PC-3 (cell line): ENCODE data around the gene FAM217A. TPM values are rescaled to one million over a fixed set of nuclear protein-coding genes. Genes with fewer than 3 reads are reported as not detected.

Experiments used
- ATAC-seq: fragments of 200-7000 bp; cut with Tn5 transposase; 2 replicates; pipeline ENCODE4 v1.9.1; 2020; ENCODE audit warnings: mild to moderate bottlenecking, moderate library complexity
- BruUV-seq: library from RNA; stranded (reverse); fragments of 400-500 nt; replicated peaks from 2 replicates; lab custom pipeline; 2021; lab: Mats Ljungman, UMichigan
- CTCF ChIA-PET: fragments of 300-600 bp; sonication (Branson Sonifier 250); formaldehyde crosslinking; loops from one replicate; lab custom pipeline; 2022; ENCODE audit warnings: antibody characterized with exemption; lab: Charles Lee
- POLR2A ChIA-PET: fragments of 300-600 bp; sonication (Branson Sonifier 250); formaldehyde crosslinking; loops from one replicate; lab custom pipeline; 2022; ENCODE audit warnings: antibody characterized with exemption; ENCODE audit not compliant: unreplicated experiment; lab: Charles Lee
- DNase-seq: peaks from one replicate; pipeline ENCODE4 v3.0.0-alpha.2; 2015
- H2AFZ ChIP-seq: fragments of 300-600 bp; sonication (generic); 2 replicates; pipeline ENCODE4 v1.6.0; 2016; ENCODE audit warnings: antibody characterized with exemption, low read length
- H3F3A ChIP-seq: fragments of 300-600 bp; sonication (generic); one replicate; pipeline ENCODE4 v1.6.0; 2017; ENCODE audit warnings: antibody characterized with exemption, low read length, control low read depth, mild to moderate bottlenecking; ENCODE audit not compliant: unreplicated experiment
- H3K27ac ChIP-seq: fragments of 300-600 bp; sonication (generic); 2 replicates; pipeline ENCODE4 v1.5.1; 2016; ENCODE audit warnings: mild to moderate bottlenecking, low read length
- H3K27me3 ChIP-seq: fragments of 300-600 bp; sonication (generic); 2 replicates; pipeline ENCODE4 v1.6.1; 2016; ENCODE audit warnings: low read length, mixed read lengths
- H3K36me3 ChIP-seq: fragments of 300-600 bp; sonication (generic); 2 replicates; pipeline ENCODE4 v1.6.1; 2016; ENCODE audit warnings: low read depth, mixed run types, low read length, mixed read lengths
- H3K4me1 ChIP-seq: fragments of 300-600 bp; sonication (generic); 2 replicates; pipeline ENCODE4 v1.5.1; 2016; ENCODE audit warnings: low read length; ENCODE audit not compliant: insufficient read depth
- H3K4me2 ChIP-seq: fragments of 300-600 bp; sonication (generic); 2 replicates; pipeline ENCODE4 v1.6.0; 2016; ENCODE audit warnings: low read length
- H3K4me3 ChIP-seq: fragments of 300-600 bp; sonication (generic); 2 replicates; pipeline ENCODE4 v1.5.1; 2016; ENCODE audit warnings: mild to moderate bottlenecking, low read length, mixed read lengths
- H3K79me2 ChIP-seq: fragments of 300-600 bp; sonication (generic); 2 replicates; pipeline ENCODE4 v1.6.1; 2017; ENCODE audit warnings: low read length, mixed read lengths
- H3K9ac ChIP-seq: fragments of 300-600 bp; sonication (generic); 2 replicates; pipeline ENCODE4 v1.6.0; 2016; ENCODE audit warnings: mild to moderate bottlenecking, low read length
- H3K9me2 ChIP-seq: fragments of 300-600 bp; sonication (generic); replicated peaks from 2 replicates; pipeline ENCODE4 v1.6.1; 2016; ENCODE audit warnings: mixed run types, low read length, mixed read lengths
- H3K9me3 ChIP-seq: fragments of 300-600 bp; sonication (generic); 2 replicates; pipeline ENCODE4 v1.6.1; 2016; ENCODE audit warnings: low read length, mixed read lengths
- H4K20me1 ChIP-seq: fragments of 300-600 bp; sonication (generic); 2 replicates; pipeline ENCODE4 v1.6.1; 2016; ENCODE audit warnings: low read length, mixed read lengths
- EZH2 ChIP-seq: fragments of 300-600 bp; sonication (generic); IDR thresholded peaks from one replicate; pipeline ENCODE4 v1.6.1; 2017; ENCODE audit warnings: antibody characterized with exemption, mild to moderate bottlenecking, low read length; ENCODE audit not compliant: unreplicated experiment
- EZH2phosphoT487 ChIP-seq: fragments of 300-600 bp; sonication (generic); IDR thresholded peaks from 2 replicates; pipeline ENCODE4 v1.6.1; 2018; ENCODE audit warnings: mild to moderate bottlenecking, antibody characterized with exemption, low read length, borderline replicate concordance
- intact Hi-C: fragments of 100-400 bp; cut with micrococcal nuclease; formaldehyde crosslinking; loops from 2 replicates; pipeline ENCODE4 v1.9.0; 2023
- total RNA-seq: library from RNA; depleted of rRNA; stranded (reverse); fragments of >200 nt; gene quantifications from 2 replicates; pipeline ENCODE4 v1.2.3, GENCODE V29; 2014
- TF ChIP-seq, protein P1 (sequence below): fragments of 300-600 bp; sonication (generic); conservative IDR thresholded peaks from 2 replicates; pipeline ENCODE4 v1.5.1; 2017; ENCODE audit warnings: antibody characterized with exemption, low read depth, mild to moderate bottlenecking, low read length

Gene FAM217A
- total RNA-seq, 1 experiment from 2014 or later: not detected

DNA sequence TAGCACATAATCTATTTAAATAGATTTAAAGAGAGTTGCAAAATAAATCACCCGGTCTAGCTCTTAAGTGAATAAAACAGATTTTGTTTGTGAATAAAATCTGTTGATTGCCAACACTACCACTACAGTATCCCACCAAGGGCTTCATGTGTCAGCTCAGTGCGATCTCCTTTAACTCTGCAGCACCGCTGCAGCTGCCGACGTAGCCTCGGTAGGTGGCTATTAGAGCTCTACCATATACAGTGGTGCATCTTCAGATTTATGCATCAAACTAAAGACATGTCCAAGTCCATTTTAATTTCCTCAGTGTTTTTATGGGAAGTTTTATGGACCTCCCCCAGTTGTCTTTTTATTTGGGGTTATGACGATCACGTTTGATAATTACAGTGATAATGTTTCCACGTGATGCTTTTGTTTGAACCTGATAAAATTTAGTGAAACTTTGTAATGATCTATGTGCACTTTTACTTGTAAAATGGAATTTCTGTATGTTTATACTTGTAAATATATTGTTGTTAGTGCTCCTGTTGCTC lies 29.7 kb upstream of the FAM217A start:
- Histone ChIP-seq H3F3A (no peaks in the 10 kb centered on the region), H3K27me3 (no peaks in the 10 kb centered on the region), H3K9ac (no peak overlapping the region), H3K4me1 (peaks cover 27% of the 10 kb centered on the region), H3K79me2 (no peaks in the 10 kb centered on the region), H4K20me1 (no peaks in the 10 kb centered on the region), H3K4me3 (no peak overlapping the region), H3K9me3 (peaks cover 3% of the 10 kb centered on the region; the same call in 1 of the 2 replicates), H2AFZ (peak overlapping the region; percentile 25; the same call in 1 of the 2 replicates), H3K9me2 (no peaks in the 10 kb centered on the region), H3K27ac (no peak overlapping the region), H3K4me2 (peak overlapping the region; percentile 14; the same call in 1 of the 2 replicates), H3K36me3 (no peaks in the 10 kb centered on the region)
- no TSS peak for BruUV-seq
- ATAC-seq (no peak), DNase-seq (no peak)
- CTCF ChIA-PET: no interaction called here
- intact Hi-C loops: no loop called here
- POLR2A ChIA-PET: no interaction called here
- TF ChIP-seq, protein P1, sequence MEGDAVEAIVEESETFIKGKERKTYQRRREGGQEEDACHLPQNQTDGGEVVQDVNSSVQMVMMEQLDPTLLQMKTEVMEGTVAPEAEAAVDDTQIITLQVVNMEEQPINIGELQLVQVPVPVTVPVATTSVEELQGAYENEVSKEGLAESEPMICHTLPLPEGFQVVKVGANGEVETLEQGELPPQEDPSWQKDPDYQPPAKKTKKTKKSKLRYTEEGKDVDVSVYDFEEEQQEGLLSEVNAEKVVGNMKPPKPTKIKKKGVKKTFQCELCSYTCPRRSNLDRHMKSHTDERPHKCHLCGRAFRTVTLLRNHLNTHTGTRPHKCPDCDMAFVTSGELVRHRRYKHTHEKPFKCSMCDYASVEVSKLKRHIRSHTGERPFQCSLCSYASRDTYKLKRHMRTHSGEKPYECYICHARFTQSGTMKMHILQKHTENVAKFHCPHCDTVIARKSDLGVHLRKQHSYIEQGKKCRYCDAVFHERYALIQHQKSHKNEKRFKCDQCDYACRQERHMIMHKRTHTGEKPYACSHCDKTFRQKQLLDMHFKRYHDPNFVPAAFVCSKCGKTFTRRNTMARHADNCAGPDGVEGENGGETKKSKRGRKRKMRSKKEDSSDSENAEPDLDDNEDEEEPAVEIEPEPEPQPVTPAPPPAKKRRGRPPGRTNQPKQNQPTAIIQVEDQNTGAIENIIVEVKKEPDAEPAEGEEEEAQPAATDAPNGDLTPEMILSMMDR: no peak
- no peak for TF ChIP-seq EZH2phosphoT487
- TF ChIP-seq EZH2: no peak

DNA sequence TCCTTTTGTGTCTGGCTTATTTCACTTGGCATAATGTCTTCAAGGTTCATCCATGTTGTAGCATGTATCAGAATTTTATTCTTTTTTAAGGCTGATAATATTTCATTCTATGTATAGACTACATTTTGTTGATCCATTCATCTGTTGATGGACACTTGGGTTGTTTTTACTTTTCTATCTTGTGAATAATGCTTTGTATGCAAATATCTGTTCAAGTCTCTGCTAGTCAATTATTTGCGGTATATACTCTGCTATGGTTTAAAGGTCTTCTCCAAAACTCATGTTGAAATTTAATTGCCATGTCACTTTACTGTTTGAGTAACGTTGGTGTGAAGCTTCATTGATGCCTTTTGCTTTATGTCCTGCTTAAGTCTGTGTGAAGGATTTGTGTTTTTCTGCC lies 28.9 kb upstream of the FAM217A start:
- ChIA-PET POLR2A (no interaction called here), CTCF (no interaction called here)
- no peak overlapping the region for H2AFZ ChIP-seq
- no TSS peak for BruUV-seq
- DNase-seq: no peak
- no peaks in the 10 kb centered on the region for H3F3A ChIP-seq
- peaks cover 27% of the 10 kb centered on the region for H3K4me1 ChIP-seq
- no peaks in the 10 kb centered on the region for H3K9me2 ChIP-seq
- ATAC-seq: no peak
- intact Hi-C loops: no loop called here
- H3K27me3 ChIP-seq: no peaks in the 10 kb centered on the region
- no peaks in the 10 kb centered on the region for H3K36me3 ChIP-seq
- H3K79me2 ChIP-seq: no peaks in the 10 kb centered on the region
- no peaks in the 10 kb centered on the region for H4K20me1 ChIP-seq
- peaks cover 3% of the 10 kb centered on the region; the same call in 1 of the 2 replicates for H3K9me3 ChIP-seq
- no peak overlapping the region for H3K9ac ChIP-seq
- H3K27ac ChIP-seq: no peak overlapping the region
- TF ChIP-seq EZH2 (no peak), EZH2phosphoT487 (no peak)
- TF ChIP-seq, protein P1: no peak
- no peak overlapping the region for H3K4me2 ChIP-seq
- no peak overlapping the region for H3K4me3 ChIP-seq

DNA sequence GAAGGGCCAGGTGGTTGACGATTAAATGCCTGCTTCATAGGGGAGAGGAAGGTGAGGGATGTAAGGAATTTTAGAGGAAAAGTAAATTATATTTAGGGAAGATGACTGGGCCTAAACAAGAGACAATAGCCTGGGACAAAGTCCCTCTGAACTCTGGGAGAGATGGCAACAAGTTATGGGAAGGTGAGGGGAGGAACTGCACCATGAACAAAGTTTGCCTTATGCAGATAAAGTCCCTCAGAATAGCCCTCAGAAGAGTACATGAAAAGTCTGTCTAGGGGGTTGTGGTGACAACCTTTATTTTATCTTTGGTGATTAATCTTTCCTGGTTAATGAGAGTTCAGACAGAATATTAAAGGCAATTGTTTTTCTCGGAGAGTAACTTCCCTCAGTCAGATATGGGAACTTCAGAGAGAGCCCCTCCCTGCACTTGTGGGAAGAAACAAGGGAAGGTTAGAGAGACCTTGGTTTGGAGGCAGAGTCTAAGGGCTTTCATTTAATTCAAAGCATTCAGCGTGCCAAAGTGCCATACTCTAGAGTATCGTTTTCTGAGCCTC lies 27.1 kb upstream of the FAM217A start:
- Histone ChIP-seq H3K36me3 (no peaks in the 10 kb centered on the region), H3K4me2 (no peak overlapping the region), H4K20me1 (no peaks in the 10 kb centered on the region), H3K4me3 (no peak overlapping the region), H3F3A (no peaks in the 10 kb centered on the region), H3K4me1 (peaks cover 27% of the 10 kb centered on the region), H3K9me3 (no peaks in the 10 kb centered on the region), H3K9ac (no peak overlapping the region), H3K27me3 (no peaks in the 10 kb centered on the region), H2AFZ (no peak overlapping the region), H3K27ac (no peak overlapping the region), H3K9me2 (no peaks in the 10 kb centered on the region), H3K79me2 (no peaks in the 10 kb centered on the region)
- no peak for TF ChIP-seq EZH2
- no peak for TF ChIP-seq EZH2phosphoT487
- TF ChIP-seq, protein P1: no peak
- intact Hi-C loops: no loop called here
- no TSS peak for BruUV-seq
- ATAC-seq (no peak), DNase-seq (no peak)
- ChIA-PET POLR2A (no interaction called here), CTCF (no interaction called here)
